SKM-1 (cell line): Measurements from ENCODE around the gene PTPN6.

Source experiments
- DNase-seq: peaks from one replicate; lab custom pipeline; 2025; ENCODE audit not compliant: unreplicated experiment; lab: John Stamatoyannopoulos, UW

Gene PTPN6

DNA sequence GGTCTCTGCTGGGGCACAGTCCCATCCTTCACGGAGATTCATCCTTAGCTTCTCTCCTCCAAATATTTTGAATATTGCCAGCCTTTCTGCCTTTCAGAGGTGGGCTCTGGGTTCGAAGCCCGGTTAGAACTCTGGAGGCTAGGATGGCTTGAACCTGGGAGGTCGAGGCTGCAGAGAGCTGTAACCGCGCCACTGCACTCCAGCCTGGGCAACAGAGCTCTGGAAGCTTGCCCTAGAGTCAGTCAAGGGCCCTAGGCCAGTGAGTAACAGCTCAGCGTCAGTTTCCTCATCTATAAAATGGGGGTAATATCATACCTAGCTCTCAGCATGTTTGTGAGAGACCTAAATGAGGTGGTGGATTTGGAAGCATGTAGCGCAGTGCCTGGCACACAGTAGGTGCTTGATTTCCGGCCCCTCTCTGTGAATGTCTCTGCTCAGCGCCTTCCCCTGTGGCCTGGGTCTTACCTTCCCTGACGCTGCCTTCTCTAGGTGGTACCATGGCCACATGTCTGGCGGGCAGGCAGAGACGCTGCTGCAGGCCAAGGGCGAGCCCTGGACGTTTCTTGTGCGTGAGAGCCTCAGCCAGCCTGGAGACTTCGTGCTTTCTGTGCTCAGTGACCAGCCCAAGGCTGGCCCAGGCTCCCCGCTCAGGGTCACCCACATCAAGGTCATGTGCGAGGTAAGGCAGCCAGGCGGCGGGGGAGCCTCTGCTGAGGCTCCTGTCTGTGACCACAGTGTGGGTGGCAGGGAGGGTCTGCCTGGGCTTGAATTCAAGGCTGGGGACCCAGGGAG is 3.4 kb downstream of the PTPN6 start:
- DNase-seq: no peak

DNA sequence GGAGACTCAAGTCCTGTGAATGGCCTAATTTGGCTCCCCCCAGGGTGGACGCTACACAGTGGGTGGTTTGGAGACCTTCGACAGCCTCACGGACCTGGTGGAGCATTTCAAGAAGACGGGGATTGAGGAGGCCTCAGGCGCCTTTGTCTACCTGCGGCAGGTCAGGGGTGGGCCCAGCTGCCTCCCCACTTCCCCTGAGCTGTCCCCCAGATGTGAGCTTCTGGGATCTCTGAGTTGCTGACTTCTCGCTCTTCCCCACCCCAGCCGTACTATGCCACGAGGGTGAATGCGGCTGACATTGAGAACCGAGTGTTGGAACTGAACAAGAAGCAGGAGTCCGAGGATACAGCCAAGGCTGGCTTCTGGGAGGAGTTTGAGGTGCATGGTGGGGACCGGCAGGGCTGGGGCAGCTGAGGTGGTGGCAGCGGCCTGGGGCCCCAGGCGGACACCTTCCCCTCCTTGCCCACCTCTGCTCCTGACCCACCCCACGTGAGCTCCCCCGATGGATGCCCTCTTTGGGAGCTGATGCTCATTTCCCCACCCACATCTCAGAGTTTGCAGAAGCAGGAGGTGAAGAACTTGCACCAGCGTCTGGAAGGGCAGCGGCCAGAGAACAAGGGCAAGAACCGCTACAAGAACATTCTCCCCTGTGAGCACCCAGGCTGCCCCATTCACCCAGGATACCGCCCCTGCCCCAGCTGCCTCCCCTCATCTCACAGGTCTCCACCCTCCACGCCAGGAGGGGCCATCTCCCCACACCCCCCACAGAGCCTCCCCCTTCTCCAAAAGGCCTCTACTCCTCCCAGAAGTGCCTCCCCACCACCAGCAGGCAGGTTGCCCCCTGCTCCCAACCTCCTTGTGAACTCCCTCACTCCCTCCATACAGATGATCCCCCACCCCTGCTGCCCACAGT is 4.2 kb downstream of the PTPN6 start:
- DNase-seq: no peak

DNA sequence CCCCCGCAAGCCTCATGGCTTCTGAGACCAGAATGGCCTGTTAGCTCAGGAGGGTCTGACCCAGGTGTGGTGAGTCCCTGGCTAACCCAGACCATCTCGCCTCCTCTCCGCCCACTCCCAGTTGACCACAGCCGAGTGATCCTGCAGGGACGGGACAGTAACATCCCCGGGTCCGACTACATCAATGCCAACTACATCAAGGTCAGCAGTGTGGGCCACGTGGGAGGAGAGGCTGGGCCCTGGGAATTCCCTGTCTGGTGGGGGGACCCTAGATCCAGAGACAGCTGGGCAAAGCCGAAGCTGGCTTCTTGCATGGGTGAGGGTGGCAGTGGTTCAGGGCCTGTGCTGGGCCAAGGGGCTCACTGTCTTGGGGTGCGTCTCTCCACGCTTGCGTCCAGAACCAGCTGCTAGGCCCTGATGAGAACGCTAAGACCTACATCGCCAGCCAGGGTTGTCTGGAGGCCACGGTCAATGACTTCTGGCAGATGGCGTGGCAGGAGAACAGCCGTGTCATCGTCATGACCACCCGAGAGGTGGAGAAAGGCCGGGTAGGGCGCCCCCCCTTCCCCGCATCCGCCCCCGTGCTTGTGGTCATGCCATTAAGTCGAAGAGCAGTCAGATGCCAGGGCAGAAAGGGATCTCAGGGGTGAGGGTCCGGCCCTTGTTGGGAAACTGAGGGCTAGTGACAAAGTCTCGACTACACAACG is 5.0 kb downstream of the PTPN6 start:
- DNase-seq: no peak

DNA sequence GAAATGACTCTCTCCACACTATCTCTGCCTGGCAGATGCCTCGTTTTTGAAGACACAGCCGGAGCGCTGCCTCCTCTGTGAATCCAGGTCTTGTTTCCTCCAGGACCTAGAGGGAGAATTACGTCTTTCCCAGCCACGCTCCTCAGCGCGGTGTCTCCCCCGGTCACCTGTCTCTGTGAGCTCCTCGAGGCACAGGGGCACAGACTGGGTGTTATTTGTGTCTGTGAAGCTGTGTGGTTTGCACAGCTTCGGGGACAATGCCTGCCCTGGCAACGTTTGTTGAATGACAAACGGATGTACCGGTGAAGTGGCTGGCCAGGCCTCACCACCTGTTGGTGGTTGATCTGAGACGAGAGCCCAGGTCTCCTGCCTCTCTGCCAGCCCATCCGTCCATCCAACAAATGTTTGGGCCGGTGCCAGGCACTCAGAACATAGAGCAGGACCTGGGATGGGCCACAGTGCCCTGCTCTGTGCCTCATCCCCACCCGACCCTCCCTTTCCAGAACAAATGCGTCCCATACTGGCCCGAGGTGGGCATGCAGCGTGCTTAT is 6.1 kb downstream of the PTPN6 start:
- no peak for DNase-seq

DNA sequence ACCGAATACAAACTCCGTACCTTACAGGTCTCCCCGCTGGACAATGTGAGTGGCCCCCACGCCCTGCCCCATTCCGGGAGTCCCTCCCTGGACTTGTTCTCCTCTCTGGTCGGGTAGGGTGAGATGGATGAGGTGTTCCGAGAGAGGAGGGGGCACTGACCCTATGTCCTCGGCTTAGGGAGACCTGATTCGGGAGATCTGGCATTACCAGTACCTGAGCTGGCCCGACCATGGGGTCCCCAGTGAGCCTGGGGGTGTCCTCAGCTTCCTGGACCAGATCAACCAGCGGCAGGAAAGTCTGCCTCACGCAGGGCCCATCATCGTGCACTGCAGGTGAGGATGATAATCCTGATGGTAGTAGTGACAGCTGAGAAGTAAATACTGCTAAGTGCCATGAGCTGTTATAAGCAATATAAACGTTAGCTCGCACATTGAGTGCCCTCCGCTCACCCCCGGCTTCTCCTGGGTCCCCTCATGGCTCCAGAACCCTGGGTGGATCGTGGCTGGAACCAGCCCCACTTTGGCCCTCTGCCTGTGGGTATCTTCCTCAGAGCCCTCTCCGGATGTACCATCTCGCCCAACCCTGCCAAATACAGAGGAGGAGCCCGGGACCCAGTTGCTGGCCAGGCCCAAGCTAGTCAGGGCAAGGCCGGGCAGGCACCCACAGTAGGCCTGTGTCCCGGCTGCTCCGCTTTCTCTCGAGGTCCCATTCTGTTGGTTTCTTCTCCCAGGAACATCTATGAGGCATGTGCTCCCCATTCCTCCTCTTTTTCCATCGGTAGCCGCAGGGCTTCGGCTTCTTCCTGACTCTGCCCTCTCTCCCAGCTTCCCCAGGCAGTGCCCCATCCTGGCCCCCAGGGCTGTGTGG is 6.8 kb downstream of the PTPN6 start:
- DNase-seq: no peak

DNA sequence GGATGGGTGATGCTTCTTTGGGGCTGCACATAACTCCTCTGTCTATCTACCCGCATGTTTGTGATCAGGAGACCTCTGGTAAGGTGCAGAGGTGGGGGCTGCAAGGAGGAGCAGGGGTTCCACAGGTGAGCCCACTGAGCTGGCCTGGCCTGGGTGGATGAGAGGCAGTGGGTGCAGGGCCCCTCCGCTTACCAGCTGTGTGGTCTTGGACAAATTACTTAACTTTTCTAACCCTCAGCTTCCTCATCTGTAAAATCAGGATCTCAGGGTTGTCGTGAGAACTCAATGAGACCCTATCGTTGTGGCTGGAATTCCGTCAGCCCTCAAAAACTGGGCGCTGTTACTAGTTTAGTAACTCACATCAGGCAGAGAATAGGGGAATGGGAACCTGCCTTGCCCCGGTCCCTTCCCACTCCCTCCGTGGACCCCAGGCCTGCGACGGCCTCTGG is 7.5 kb downstream of the PTPN6 start:
- DNase-seq: no peak

DNA sequence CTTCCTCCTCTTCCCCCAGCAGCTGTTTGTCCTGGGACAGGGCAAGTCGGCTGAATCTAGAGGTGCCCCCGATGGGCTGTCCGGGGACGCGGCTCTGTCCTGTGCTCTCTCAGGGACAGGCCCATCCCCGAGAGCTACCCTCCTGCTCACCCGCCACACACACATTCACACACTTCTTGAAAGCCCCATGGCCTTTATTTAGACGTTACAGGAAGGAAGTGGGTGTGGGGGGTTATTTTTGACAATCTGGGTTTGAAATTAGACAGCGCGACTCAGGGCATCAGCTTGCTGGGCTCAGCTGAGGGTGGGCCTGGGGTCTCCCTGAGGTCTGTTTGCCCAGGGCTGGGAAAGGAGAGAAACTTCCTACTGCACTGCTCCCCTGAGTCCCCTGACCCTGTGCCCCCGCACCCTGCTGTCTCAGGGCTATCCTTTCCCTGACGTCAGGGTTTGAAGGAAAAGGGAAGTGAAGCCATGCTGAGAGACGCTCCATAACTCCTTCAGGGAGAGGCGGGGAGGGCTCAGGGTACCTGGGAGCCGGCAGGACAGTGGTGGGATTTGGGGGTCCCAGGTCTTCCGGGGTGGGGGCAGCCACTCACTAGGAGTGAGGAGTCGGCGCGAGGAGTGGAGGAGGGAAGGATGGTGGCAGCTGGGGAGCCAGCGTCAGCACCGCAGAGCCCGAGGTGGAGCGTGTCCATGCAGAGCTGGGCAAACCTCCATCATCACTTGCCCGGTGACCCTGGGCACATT is 8.1 kb downstream of the PTPN6 start:
- DNase-seq: peak; percentile 25

DNA sequence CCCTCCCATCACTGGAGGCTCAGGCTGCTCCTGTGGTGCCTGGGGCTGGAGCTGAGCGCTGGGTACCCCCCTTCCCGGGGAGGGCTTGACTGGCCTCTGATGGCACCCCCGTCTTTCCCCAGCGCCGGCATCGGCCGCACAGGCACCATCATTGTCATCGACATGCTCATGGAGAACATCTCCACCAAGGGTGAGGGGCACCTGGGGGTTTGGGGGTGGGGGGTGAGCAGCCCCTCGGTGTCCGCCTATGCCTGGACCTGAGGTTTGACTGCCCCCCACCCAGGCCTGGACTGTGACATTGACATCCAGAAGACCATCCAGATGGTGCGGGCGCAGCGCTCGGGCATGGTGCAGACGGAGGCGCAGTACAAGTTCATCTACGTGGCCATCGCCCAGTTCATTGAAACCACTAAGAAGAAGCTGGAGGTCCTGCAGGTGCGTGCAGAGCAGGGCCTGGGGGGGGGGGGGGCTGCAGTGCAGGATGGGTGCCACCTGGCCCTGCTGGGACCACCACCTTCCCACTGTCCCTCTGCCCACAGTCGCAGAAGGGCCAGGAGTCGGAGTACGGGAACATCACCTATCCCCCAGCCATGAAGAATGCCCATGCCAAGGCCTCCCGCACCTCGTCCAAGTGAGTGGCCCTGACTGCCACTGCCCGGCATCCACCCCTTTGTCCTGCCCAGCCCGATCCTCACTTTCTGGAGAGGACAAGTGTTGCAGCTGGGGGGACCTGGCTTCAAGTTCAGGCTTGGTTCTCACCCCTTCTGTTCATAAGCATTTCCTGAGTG is 8.8 kb downstream of the PTPN6 start:
- DNase-seq: no peak

DNA sequence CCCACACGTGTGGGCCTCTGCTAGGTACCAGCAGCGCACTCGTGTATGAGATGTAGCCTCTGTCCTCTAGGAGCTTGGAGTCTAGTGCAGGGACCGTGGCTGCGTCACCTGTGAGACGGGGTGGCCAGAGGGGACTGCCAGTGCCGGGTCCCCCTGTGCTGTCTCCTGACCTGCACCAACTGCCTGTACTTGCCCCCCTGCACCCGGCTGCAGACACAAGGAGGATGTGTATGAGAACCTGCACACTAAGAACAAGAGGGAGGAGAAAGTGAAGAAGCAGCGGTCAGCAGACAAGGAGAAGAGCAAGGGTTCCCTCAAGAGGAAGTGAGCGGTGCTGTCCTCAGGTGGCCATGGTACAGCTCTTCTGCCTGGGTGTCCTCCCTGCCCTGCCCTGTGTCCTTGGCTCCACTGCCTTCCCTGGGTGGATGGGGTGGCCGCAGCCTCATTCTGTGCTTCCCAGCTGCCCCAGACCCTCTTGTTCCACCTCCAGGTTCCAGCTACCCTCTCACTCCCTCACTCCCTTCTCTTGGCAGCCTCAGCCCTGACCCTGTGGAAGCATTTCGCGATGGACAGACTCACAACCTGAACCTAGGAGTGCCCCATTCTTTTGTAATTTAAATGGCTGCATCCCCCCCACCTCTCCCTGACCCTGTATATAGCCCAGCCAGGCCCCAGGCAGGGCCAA is 9.6 kb downstream of the PTPN6 start:
- no peak for DNase-seq

DNA sequence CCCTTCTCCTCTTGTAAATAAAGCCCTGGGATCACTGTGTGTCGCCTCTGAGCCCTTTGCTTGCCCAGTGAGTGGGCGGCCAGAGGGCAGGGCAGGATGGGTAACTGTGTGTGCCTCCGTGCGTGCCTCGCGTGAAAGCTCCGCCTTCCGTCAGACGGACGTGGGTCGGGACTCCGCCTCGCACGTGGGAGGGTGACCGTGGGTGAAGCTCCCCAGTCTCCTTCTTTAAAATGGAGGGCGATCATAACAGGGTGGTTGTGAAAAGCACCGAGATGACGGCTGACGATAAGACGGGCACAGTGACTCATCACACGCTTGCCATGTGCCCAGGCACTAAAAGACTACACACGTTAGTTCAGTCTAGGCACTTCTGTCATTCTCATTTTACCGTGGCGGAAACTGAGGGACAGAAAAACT is 10.1 kb downstream of the PTPN6 start:
- DNase-seq: no peak

DNA sequence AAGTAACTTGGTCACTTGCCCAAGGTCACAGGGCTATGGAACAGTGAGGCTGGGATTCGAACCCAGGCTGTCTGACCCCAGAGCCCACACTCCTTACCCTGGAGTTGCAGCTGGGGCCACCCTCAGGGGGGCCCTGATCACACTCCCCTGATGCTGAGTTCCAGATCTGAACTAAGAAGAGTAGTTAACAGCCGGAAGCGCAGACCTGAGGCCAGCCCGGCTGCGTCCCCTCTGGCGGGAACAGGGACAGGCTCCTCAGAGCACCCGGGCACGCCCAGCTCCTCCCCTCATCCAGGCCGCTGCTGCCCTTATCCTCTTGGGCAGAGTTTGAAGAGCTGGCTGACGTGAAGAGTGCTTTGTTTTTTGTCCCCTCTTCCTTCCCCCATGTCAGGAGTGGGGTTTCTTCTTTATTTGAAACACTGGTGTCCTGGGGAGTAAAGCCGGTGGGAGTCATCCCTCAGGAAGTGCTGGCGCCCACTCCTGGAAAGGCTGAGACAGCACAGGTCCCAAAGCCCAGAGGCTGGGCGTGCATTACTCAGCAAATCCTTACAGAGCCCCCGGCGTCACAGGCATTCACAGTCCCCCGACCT is 10.6 kb downstream of the PTPN6 start:
- DNase-seq: no peak

DNA sequence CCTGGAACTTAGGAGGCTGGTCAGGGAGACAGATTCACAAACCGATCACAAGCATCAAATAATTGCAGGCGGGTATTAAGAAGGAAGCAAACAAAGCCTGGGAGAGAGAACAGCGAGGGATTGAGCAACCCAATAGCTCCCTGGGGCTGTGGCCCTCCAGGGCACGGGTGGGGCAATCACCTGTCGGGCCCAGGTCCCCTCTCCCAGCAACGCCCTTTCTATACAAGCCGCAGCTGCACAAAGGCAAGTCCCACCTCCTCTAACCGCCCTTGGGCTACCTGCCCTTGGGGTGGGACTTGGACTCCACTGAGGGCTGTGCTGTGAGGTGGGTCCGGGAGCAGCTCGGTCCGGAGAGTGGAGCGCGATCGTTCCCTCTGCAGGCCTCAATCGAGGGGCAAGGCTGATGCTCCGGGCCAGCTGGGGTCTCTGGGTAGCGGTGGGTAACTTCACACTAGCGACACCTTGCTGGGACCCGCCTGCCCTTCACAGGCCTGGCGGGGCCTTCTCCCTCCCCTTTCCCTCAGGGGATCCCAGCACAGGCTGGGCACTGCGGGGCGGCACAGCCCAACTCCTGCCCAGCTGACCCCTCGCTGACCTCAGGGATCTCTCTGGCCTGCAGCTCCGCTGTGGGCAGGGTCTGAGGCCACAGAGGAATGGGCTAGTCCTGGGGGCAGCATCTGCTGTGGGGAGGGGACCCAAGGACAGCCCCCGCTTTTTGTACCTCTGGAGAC is 11.3 kb downstream of the PTPN6 start:
- no peak for DNase-seq

DNA sequence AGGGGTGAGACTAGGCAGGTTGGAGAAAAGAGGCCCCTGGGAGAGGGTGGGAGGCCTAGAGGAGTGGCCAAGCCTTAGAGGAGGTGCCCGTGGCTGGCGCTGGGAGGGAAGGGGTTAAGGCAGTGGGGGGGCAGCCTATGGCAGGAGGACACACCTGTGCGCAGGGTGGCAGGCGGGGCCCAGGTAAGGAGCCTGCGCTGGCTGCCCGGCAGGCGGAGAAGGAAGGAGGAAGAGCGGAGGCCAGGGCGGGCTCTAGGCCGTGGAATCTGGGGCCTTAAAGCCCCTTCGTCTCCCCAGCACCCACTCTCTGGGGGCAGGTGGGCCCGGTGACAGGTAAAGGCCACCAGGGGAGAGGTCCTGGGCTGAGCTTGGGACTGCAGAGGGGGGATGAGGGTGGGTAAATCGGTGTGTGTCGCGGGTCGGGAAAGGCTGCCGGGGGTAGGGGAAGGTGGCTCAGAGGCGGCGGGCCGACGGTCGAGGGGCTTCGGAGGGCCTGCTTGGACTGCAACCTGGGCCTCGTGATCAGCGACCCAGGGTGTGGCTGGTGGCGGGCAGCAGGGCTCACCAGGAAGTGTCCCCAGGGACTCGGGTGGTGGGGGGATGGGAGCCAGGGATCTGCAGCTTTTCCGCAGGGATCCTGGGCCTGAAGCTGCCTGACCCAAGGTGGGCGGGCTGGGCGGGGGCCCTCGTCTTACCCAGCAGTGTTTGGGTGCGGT is 12.0 kb downstream of the PTPN6 start:
- no peak for DNase-seq

DNA sequence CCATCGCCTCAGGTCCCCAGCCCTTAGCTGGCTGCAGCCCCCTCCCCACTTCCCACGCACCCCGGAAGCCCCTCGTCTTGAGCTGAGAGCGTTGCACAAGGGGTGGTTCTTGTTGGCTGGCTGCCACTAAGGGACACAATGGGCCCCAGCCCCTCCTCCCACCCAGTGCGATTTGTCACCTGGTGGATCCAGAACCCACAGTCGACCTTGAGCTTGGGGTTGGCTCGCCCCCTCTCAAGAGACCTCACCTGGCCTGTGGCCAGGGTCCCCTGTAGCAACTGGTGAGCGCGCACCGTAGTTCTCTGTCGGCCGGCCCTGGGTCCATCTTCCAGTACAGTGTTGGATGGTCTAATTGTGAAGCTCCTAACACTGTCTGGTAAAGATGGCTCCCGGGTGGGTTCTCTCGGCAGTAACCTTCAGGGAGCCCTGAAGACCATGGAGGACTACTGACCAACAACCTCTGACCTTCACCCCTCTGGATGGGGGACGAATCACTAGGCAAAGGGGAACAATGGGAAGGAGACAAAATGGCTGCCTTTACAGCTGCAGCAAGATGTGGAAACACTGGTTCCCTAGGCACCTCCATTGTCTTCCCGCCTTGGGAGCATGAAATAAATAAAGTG is 12.7 kb downstream of the PTPN6 start:
- DNase-seq: no peak

DNA sequence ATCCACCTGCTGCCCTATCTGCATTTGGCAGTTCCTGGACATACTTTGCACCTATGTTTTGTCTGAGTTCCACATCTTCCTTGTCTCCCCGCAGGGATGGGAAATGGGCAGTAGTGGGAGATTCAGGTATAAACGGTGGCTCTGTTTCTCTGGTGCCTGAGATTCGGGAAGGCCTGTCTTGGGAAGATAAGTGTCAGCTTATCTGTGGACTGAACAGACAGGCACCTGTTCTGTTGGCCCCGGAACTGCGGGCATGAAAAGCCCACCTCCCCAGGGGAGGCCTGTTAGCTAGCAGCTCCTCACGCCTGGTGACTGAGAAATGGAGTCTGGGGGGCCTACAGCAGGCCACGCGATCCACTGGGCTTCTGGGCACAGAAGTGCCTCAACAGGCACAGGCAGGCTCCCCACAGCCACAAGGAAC is 13.5 kb downstream of the PTPN6 start:
- DNase-seq: no peak
